Neuronal stem cell (in vitro differentiated cells): ENCODE measurements around the gene ASXL3.

Source experiments
- DNase-seq: peaks from one replicate; pipeline ENCODE4 v3.0.0-alpha.2; 2013; ENCODE audit warnings: low spot score
- H2AFZ ChIP-seq: one replicate; pipeline ENCODE4 v1.6.1; 2013; ENCODE audit warnings: mild to moderate bottlenecking, low read length, inconsistent platforms
- H2AK5ac ChIP-seq: 2 replicates; pipeline ENCODE4 v1.6.1; 2013; ENCODE audit warnings: low read depth, mild to moderate bottlenecking, inconsistent platforms, low read length, moderate library complexity, mixed read lengths
- H2BK120ac ChIP-seq: 2 replicates; pipeline ENCODE4 v1.6.1; 2013; ENCODE audit warnings: low read depth, mild to moderate bottlenecking, inconsistent platforms, low read length, moderate library complexity, mixed read lengths
- H2BK12ac ChIP-seq: one replicate; pipeline ENCODE4 v1.6.1; 2013; ENCODE audit warnings: low read length, inconsistent platforms
- H2BK15ac ChIP-seq: 2 replicates; pipeline ENCODE4 v1.6.1; 2013; ENCODE audit warnings: mild to moderate bottlenecking, low read length, inconsistent platforms, mixed read lengths
- H2BK5ac ChIP-seq: one replicate; pipeline ENCODE4 v1.6.1; 2013; ENCODE audit warnings: inconsistent platforms, mild to moderate bottlenecking, low read length, moderate library complexity
- H3K14ac ChIP-seq: one replicate; pipeline ENCODE4 v1.6.1; 2013; ENCODE audit warnings: low read length, inconsistent platforms
- H3K18ac ChIP-seq: 2 replicates; pipeline ENCODE4 v1.6.1; 2013; ENCODE audit warnings: low read length, inconsistent platforms
- H3K23ac ChIP-seq: 2 replicates; pipeline ENCODE4 v1.6.1; 2013; ENCODE audit warnings: low read depth, mild to moderate bottlenecking, mixed read lengths, low read length, inconsistent platforms; ENCODE audit not compliant: poor library complexity
- H3K27ac ChIP-seq: replicated peaks from 3 replicates; pipeline ENCODE4 v1.5.1; 2013; ENCODE audit warnings: low read length, inconsistent platforms
- H3K27me3 ChIP-seq, 3 experiments: 2 replicates each; pipeline ENCODE4 v1.6.1; 2013; ENCODE audit warnings: low read length in 3 of 3, mild to moderate bottlenecking in 2 of 3, inconsistent platforms in 1 of 3, low read depth in 1 of 3, mixed read lengths in 1 of 3, moderate library complexity in 1 of 3; ENCODE audit not compliant: control insufficient read depth in 3 of 3, insufficient read depth in 3 of 3
- H3K36me3 ChIP-seq, 2 donors: replicated peaks in 1 of 2; 2 replicates each; pipeline ENCODE4 v1.6.1; 2013; ENCODE audit warnings: low read length in 2 of 2; ENCODE audit not compliant: control insufficient read depth in 2 of 2, insufficient read depth in 2 of 2
- H3K4ac ChIP-seq: 2 replicates; pipeline ENCODE4 v1.6.1; 2013; ENCODE audit warnings: inconsistent platforms, mild to moderate bottlenecking, low read length, moderate library complexity
- H3K4me1 ChIP-seq, 2 donors: 1 replicate in 1 of 2; 2 replicates in 1 of 2; pipeline ENCODE4 v1.6.1; 2013; ENCODE audit warnings: low read length in 2 of 2, low read depth in 1 of 2; ENCODE audit not compliant: control insufficient read depth in 2 of 2, insufficient read depth in 1 of 2
- H3K4me2 ChIP-seq: one replicate; pipeline ENCODE4 v1.6.1; 2013; ENCODE audit warnings: mild to moderate bottlenecking, low read length, inconsistent platforms; ENCODE audit not compliant: insufficient read depth, poor library complexity, severe bottlenecking
- H3K4me3 ChIP-seq, 2 donors: 2 replicates each; pipeline ENCODE4 v1.5.1; 2013; ENCODE audit warnings: low read length in 2 of 2, mild to moderate bottlenecking in 2 of 2, inconsistent platforms in 1 of 2, moderate library complexity in 1 of 2
- H3K79me1 ChIP-seq: one replicate; pipeline ENCODE4 v1.6.1; 2013; ENCODE audit warnings: low read depth, mild to moderate bottlenecking, inconsistent platforms, low read length, moderate library complexity
- H3K9ac ChIP-seq: one replicate; pipeline ENCODE4 v1.6.1; 2013; ENCODE audit warnings: mild to moderate bottlenecking, low read depth, low read length, inconsistent platforms; ENCODE audit not compliant: poor library complexity
- H3K9me3 ChIP-seq, 2 donors: replicated peaks in 1 of 2; 2 replicates each; pipeline versions ENCODE3 to v1.6.1; 2013; ENCODE audit warnings: low read length in 2 of 2, mild to moderate bottlenecking in 2 of 2, inconsistent platforms in 1 of 2, low read depth in 1 of 2, mixed read lengths in 1 of 2, moderate library complexity in 1 of 2; ENCODE audit not compliant: control insufficient read depth in 2 of 2, insufficient read depth in 1 of 2
- H4K8ac ChIP-seq: one replicate; pipeline ENCODE4 v1.6.1; 2013; ENCODE audit warnings: low read depth, mild to moderate bottlenecking, inconsistent platforms, low read length, moderate library complexity
- H4K91ac ChIP-seq: one replicate; pipeline ENCODE4 v1.6.1; 2013; ENCODE audit warnings: low read length, low read depth, mild to moderate bottlenecking, inconsistent platforms; ENCODE audit not compliant: poor library complexity
- WGBS, 2 donors: extraction: QIAGEN DNeasy Blood & Tissue Kit; methylation state at CpG; one replicate each; pipeline ENCODE4 v1.1.7; 2013; ENCODE audit warnings: missing lambda C conversion rate in 2 of 2, mixed read lengths in 1 of 2; ENCODE audit not compliant: insufficient read length in 2 of 2, insufficient replicate concordance in 1 of 2; ENCODE audit errors: extremely low coverage in 2 of 2; 5-methylcytosine and 5-hydroxymethylcytosine counted together

ASXL3 gene

DNA sequence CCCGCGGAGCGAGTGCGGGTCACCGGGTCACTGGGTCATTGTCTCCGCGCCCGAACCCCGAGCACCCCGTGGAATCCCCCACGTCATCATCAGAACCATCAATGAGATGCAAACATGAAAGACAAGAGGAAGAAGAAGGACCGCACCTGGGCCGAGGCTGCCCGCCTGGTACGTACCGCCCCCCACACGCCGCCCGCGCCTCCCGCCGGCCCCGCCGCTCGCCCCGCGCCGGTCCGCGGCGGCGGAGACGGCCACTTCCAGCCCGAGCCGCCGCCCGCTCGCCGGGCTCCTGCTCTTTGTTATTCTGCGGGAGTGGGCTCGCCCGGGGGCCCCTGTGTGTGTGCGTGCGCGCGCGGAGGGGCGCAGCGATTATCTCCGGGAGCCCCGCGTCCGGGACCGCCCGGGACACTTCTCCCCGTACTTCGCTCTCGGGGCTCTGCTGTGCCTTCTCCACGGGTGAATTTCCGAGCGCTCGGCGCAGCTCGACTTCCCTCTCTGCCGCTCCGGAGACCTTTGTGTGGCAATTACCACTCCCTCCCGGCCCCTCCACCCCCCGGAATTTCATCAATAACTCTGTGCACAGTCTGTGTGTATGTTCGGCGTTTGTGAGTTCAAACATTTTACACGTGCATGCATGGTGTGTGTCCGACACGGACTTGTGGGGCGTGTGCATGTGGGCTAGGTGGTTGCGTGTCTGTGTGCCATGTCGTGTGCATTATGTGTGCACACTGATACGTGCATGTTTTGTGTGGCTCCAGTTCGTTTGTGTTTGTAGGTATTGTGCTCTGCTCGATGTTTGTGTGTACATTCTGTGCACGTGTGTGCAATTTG is 714 bp downstream of the ASXL3 start:
- Histone ChIP-seq H3K36me3 (no peaks in the 10 kb centered on the region), H3K27ac (peak overlapping the region; percentile 8)
- DNase-seq, result peak; percentile 51

DNA sequence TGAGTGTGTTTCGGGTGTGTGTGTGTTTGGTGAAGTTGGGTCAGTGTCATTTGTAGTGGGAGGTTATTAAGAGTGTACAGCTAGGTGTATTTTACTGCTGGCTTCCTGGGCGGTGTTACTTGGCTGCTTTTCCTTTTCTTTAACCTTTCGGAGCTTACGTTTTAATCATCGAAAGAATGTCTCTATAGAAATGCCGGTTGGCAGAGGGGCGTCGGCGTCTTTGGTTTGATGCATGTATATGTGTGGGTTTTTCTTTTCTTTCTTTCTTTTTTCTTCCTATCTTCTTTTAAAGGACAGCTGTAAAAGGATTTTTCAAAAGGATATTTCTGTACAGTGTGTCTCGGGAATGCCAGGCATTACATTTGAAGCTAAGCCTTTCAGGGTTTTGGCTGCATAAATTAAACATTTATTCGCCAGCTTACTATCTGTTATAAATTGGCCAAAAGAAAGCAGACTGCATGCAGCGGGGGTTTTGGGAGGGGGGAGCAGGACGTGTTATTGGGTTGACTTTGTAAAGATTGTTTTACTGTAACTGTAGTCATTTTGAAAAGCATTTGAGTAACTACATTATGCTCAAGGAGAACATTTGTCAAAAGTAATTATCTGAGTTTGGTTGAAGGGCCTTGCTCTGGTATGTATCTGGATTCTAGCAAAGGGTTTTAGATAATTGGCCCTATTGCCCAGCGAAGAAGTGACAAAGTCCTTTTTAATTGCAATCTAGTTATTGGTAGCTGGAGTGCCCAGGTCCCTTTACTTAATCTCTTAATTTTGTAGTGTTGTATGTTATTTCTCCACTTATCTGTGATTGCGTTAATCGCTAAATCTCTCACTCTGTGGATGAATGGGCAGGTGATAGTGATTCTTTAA is 1.6 kb downstream of the ASXL3 start:
- Histone ChIP-seq H3K23ac (no peak overlapping the region), H3K9me3 (no peaks in the 10 kb centered on the region), H3K27ac (peak overlapping the region; percentile 8), H3K27me3 (no peaks in the 10 kb centered on the region), H4K91ac (peak overlapping the region; percentile 87), H3K18ac (peak overlapping the region; percentile 84), H3K9ac (peak overlapping the region; percentile 71), H3K36me3 (no peaks in the 10 kb centered on the region), H2BK5ac (no peak overlapping the region), H2AK5ac (no peak overlapping the region), H3K4ac (no peak overlapping the region), H3K4me3 (peak overlapping the region; percentile 84 to 86), H2BK12ac (peak overlapping the region; percentile 67), H3K4me2 (peak overlapping the region; percentile 69), H3K4me1 (peaks cover 9 to 31% of the 10 kb centered on the region in 2 donors), H2BK15ac (no peak overlapping the region), H3K79me1 (peaks cover 4% of the 10 kb centered on the region), H3K14ac (peak overlapping the region; percentile 5), H2BK120ac (peak overlapping the region; percentile 6), H4K8ac (no peak overlapping the region), H2AFZ (peak overlapping the region; percentile 88)
- WGBS, 2 donors, result no CpG with 5 or more reads among the region's 16 CpGs
- peak; percentile 27 for DNase-seq

More for the DNA sequence above, 714 bp downstream of the ASXL3 start:
- Histone ChIP-seq H3K4ac (peak overlapping the region; percentile 54), H3K14ac (peak overlapping the region; percentile 56), H2BK5ac (no peak overlapping the region), H3K9ac (peak overlapping the region; percentile 81), H3K4me2 (peak overlapping the region; percentile 69), H3K27me3 (no peaks in the 10 kb centered on the region), H3K4me3 (peak overlapping the region; percentile 84 to 86), H2AFZ (peak overlapping the region; percentile 88), H3K4me1 (peaks cover 9 to 25% of the 10 kb centered on the region in 2 donors), H2BK120ac (peak overlapping the region; percentile 6), H4K91ac (peak overlapping the region; percentile 87), H3K9me3 (no peaks in the 10 kb centered on the region), H2BK12ac (peak overlapping the region; percentile 67), H3K79me1 (peaks cover 4% of the 10 kb centered on the region), H3K18ac (peak overlapping the region; percentile 84), H2AK5ac (peak overlapping the region; percentile 35), H4K8ac (no peak overlapping the region), H2BK15ac (peak overlapping the region; percentile 84), H3K23ac (no peak overlapping the region)
- no CpG with 5 or more reads among the region's 80 CpGs for WGBS, 2 donors

DNA sequence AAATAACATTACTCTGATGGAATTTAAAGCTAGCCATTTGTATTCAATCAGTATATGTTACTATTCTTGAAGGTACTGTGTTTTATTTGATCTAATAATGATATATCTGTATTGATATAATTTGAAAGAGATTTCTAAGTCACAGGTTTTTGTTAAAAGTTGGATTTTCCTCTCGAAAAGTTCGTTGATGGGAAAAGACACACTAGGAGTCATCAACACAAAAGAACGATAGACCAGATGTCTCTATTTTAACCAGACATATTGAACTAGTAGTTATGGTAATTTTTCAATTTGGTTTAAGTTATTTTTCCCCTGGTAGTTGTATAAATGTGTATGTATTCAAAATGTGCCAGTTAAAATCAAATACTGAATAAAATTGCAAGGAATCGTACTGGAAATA is 2.5 kb downstream of the ASXL3 start:
- no CpG with 5 or more reads among the region's 4 CpGs for WGBS, 2 donors
- peaks cover 4% of the 10 kb centered on the region for H3K79me1 ChIP-seq
- no peak overlapping the region for H2BK5ac ChIP-seq

DNA sequence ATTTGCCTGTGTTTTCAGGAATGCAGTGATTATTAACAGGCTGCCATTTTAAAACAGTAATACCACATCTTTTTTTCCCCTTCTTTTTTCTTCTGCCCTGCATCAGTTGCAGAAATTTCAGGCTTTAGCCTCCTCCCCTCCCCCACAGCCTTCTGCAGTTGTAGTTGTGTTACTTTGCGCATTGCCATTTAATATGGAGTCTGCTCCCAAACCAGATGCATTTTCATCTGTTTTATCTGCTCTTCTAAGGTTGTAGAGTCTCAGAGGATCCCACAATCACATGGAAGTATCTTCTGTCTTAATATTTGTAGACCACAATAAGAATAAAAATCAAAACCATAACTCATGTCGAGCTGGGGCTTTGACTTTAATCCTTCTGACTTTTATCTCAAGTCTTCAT is 3.8 kb downstream of the ASXL3 start:
- Histone ChIP-seq H3K4ac (no peak overlapping the region), H3K9ac (no peak overlapping the region), H3K36me3 (no peaks in the 10 kb centered on the region), H2AFZ (peak overlapping the region; percentile 19), H3K27ac (no peak overlapping the region), H3K4me3 (peak overlapping the region in 1 of 2 donors; percentile 10), H2BK12ac (no peak overlapping the region), H4K8ac (no peak overlapping the region), H3K23ac (no peak overlapping the region), H3K9me3 (peaks cover 0 to 5% of the 10 kb centered on the region in 2 donors), H2BK120ac (no peak overlapping the region), H3K4me2 (no peak overlapping the region), H3K79me1 (peaks cover 4% of the 10 kb centered on the region), H4K91ac (no peak overlapping the region), H3K27me3 (no peaks in the 10 kb centered on the region), H3K18ac (no peak overlapping the region), H3K4me1 (peaks cover 11 to 37% of the 10 kb centered on the region in 2 donors), H3K14ac (no peak overlapping the region), H2AK5ac (no peak overlapping the region), H2BK5ac (no peak overlapping the region), H2BK15ac (no peak overlapping the region)
- no peak for DNase-seq
- WGBS, 2 donors, result no CpG with 5 or more reads among the region's 2 CpGs

More for the DNA sequence above, 2.5 kb downstream of the ASXL3 start:
- DNase-seq, result no peak
- Histone ChIP-seq H2BK12ac (no peak overlapping the region), H2AK5ac (no peak overlapping the region), H2AFZ (no peak overlapping the region), H3K27me3 (no peaks in the 10 kb centered on the region), H2BK120ac (no peak overlapping the region), H3K9ac (no peak overlapping the region), H3K18ac (no peak overlapping the region), H4K8ac (no peak overlapping the region), H3K9me3 (no peaks in the 10 kb centered on the region), H3K36me3 (no peaks in the 10 kb centered on the region), H3K4me1 (peaks cover 11 to 38% of the 10 kb centered on the region in 2 donors), H2BK15ac (no peak overlapping the region), H3K4me2 (no peak overlapping the region), H3K27ac (no peak overlapping the region), H3K4ac (no peak overlapping the region), H3K4me3 (peak overlapping the region in 1 of 2 donors; percentile 84), H3K14ac (no peak overlapping the region), H4K91ac (no peak overlapping the region), H3K23ac (no peak overlapping the region)
